Cardiac muscle cell (in vitro differentiated cells and primary cell): ENCODE results near the gene UQCRQ. TPM values are rescaled to one million over a fixed set of nuclear protein-coding genes. Genes with fewer than 3 reads are reported as not detected.

Source experiments
- DNase-seq, 2 donors: peaks; one replicate each; pipeline versions ENCODE4 v3.0.0 to v3.0.0-alpha.2; 2010 to 2017; ENCODE audit warnings: low read depth in 1 of 2, low spot score in 1 of 2
- H3K27ac ChIP-seq: fragments of 200-600 bp; sonication (generic); 2 replicates; pipeline ENCODE4 v1.5.1; 2016
- H3K27me3 ChIP-seq: fragments of 200-600 bp; sonication (generic); 2 replicates; pipeline ENCODE4 v1.6.0; 2016; ENCODE audit warnings: control low read depth
- H3K36me3 ChIP-seq: fragments of 200-600 bp; sonication (generic); 2 replicates; pipeline ENCODE4 v1.5.1; 2016; ENCODE audit warnings: control low read depth
- H3K4me1 ChIP-seq: fragments of 200-600 bp; sonication (generic); 2 replicates; pipeline ENCODE4 v1.8.1; 2017; ENCODE audit warnings: low read depth, mild to moderate bottlenecking, mixed run types
- H3K4me3 ChIP-seq: fragments of 200-600 bp; sonication (generic); 2 replicates; pipeline ENCODE4 v1.5.1; 2016; ENCODE audit warnings: mild to moderate bottlenecking
- H3K9me3 ChIP-seq: fragments of 200-600 bp; sonication (generic); 2 replicates; pipeline ENCODE4 v1.5.1; 2017; ENCODE audit warnings: low read depth, mild to moderate bottlenecking, control low read depth
- polyA plus RNA-seq: library from polyadenylated mRNA; unstranded; fragments of >200 nt; fragmentation: Nextera tagmentation; extraction: Ambion mirVana; gene quantifications from 2 replicates; pipeline ENCODE4 v1.2.1, GENCODE V29; 2016
- total RNA-seq: library from RNA; depleted of rRNA; stranded (reverse); fragments of >200 nt; gene quantifications from 2 replicates; pipeline ENCODE4 v1.2.3, GENCODE V29; 2016
- TF ChIP-seq, protein P1 (sequence below): IDR thresholded peaks from 2 replicates; pipeline ENCODE4 v1.5.1; 2012; ENCODE audit warnings: low read depth, mild to moderate bottlenecking, low read length

The UQCRQ gene
- total and polyA plus RNA-seq, 2 experiments from 2014 or later = 97.0 to 1,297 TPM

- Histone ChIP-seq H3K36me3 (peaks cover 32% of the 10 kb centered on the region), H3K4me3 (no peak overlapping the region), H3K27me3 (no peaks in the 10 kb centered on the region), H3K9me3 (no peaks in the 10 kb centered on the region), H3K27ac (no peak overlapping the region), H3K4me1 (no peaks in the 10 kb centered on the region)
- TF ChIP-seq, protein P1, sequence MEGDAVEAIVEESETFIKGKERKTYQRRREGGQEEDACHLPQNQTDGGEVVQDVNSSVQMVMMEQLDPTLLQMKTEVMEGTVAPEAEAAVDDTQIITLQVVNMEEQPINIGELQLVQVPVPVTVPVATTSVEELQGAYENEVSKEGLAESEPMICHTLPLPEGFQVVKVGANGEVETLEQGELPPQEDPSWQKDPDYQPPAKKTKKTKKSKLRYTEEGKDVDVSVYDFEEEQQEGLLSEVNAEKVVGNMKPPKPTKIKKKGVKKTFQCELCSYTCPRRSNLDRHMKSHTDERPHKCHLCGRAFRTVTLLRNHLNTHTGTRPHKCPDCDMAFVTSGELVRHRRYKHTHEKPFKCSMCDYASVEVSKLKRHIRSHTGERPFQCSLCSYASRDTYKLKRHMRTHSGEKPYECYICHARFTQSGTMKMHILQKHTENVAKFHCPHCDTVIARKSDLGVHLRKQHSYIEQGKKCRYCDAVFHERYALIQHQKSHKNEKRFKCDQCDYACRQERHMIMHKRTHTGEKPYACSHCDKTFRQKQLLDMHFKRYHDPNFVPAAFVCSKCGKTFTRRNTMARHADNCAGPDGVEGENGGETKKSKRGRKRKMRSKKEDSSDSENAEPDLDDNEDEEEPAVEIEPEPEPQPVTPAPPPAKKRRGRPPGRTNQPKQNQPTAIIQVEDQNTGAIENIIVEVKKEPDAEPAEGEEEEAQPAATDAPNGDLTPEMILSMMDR = no peak
- peak in 1 of 2 donors; percentile 10 for DNase-seq
These were observed 35.3 kb downstream of the UQCRQ start for GRCh38 chr5:132901730-132902129.

DNA sequence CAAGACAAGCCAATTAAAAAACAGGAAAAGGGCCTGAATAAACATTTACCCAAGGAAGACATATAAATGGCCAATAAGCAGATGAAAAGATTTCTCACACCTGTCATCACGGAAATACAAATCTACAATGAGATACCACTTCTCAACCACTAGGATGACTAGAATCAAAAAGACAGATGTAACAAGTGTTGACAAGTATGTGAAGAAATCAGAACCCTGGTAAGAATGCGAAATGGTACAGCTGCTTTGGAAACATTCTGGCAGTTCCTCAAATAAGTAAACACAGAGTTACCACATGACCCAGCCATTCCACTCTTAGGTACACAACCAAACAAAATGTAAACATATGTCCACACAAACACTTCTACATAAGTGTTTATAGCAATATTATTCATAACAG lies 39.5 kb downstream of the UQCRQ start:
- peak in 1 of 2 donors; percentile 54 for DNase-seq
- peaks cover 10% of the 10 kb centered on the region for H3K36me3 ChIP-seq
- TF ChIP-seq, protein P1 = no peak
- no peak overlapping the region for H3K4me3 ChIP-seq
- no peaks in the 10 kb centered on the region for H3K9me3 ChIP-seq
- H3K4me1 ChIP-seq = no peaks in the 10 kb centered on the region
- no peak overlapping the region for H3K27ac ChIP-seq
- H3K27me3 ChIP-seq = no peaks in the 10 kb centered on the region

DNA sequence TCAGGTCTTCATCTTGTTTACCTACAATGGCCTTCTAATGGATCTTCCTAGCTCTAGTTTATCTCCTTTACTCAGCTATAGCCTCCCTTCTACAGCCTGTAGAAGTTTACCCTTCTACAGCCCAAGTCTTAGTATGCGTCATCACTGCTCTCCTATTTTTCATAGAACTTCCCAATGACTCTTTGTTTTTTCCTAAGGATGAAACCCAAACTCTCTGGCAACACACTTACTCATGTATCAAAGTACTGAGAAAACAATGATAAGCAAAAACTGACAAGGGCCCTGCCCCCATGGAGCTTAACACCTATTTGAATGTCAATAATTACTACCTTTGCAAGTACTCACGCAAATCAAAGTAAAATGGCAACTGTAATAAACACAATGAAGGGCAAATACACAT lies 40.7 kb downstream of the UQCRQ start:
- no peak for DNase-seq
- TF ChIP-seq, protein P1 = no peak
- Histone ChIP-seq H3K36me3 (peaks cover 8% of the 10 kb centered on the region), H3K27ac (no peak overlapping the region), H3K4me1 (no peaks in the 10 kb centered on the region), H3K9me3 (no peaks in the 10 kb centered on the region), H3K4me3 (no peak overlapping the region), H3K27me3 (no peaks in the 10 kb centered on the region)

GRCh38 chr5:132909702-132910101 lies 43.3 kb downstream of the UQCRQ start:
- Histone ChIP-seq H3K36me3 (peaks cover 9% of the 10 kb centered on the region), H3K4me3 (no peak overlapping the region), H3K27me3 (no peaks in the 10 kb centered on the region), H3K4me1 (no peaks in the 10 kb centered on the region), H3K9me3 (no peaks in the 10 kb centered on the region), H3K27ac (peak overlapping the region; percentile 30)
- no peak for DNase-seq
- TF ChIP-seq, protein P1 = no peak

- no peak overlapping the region for H3K4me3 ChIP-seq
- no peak overlapping the region for H3K27ac ChIP-seq
- DNase-seq = peak in 1 of 2 donors; percentile 6
- TF ChIP-seq, protein P1 = no peak
- H3K9me3 ChIP-seq = no peaks in the 10 kb centered on the region
- H3K36me3 ChIP-seq = peaks cover 13% of the 10 kb centered on the region
- no peaks in the 10 kb centered on the region for H3K27me3 ChIP-seq
- no peaks in the 10 kb centered on the region for H3K4me1 ChIP-seq
These were observed 49.2 kb downstream of the UQCRQ start for GRCh38 chr5:132915681-132916080.

GRCh38 chr5:132916086-132916485 lies 49.6 kb downstream of the UQCRQ start:
- H3K27ac ChIP-seq = no peak overlapping the region
- no peaks in the 10 kb centered on the region for H3K4me1 ChIP-seq
- H3K9me3 ChIP-seq = no peaks in the 10 kb centered on the region
- DNase-seq = no peak
- TF ChIP-seq, protein P1 = no peak
- H3K27me3 ChIP-seq = no peaks in the 10 kb centered on the region
- H3K4me3 ChIP-seq = no peak overlapping the region
- H3K36me3 ChIP-seq = peaks cover 13% of the 10 kb centered on the region
